ENCODE results near the gene TMEM151B. TPM values are rescaled to one million over a fixed set of nuclear protein-coding genes. Genes with fewer than 3 reads are reported as not detected.
"Not testable (repeated sequence)": the region's sequence is repeated elsewhere in the genome, so short reads cannot be mapped to it uniquely, and the experiment has no call there.

The TMEM151B gene
- total RNA-seq, 2 donors from 2014 or later: 0.21 to 0.31 TPM

DNA sequence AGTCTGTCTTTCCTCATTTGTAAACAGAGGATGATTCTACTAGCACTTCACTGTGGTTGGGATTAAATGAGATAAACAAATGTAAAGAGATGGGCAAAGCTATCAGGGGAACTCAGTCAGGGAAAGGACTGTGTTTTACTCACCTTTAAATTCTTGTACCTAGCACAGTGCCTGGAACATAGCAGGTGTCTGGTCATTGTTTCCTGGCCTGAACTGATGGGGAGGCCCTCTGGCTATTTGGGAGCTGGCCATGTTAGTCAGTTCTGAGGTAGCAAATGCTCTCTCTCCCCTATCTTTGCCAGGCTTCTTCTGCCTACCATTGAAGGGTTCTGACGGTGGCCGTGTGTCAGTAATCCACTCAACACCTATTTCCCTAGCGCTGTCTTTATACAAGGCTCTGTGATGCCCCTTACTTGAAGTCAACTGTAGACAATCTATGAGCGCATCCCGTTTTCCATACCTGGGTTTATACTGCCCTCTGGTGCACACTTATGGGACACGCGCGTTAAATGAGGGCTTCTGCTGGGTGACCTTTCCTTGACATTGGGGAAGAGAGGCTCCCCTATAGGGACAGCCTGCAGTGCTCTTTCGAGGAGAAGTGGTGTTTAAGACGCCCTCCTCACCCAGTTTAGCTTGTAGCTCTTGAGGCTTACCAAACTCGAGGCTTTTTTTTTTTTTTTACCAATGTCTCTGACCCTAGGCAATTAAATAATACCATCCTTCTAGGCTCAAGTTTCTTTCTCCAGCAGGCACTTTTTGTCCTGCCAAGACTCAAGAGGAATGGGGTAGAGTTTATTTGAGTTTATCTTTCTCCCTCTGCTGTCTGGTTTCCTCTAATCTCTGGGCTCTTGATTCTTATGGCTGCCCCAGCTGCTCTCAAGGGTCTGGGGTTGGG is 68.2 kb downstream of the TMEM151B start:
- intact Hi-C loops (cut with DNase I, micrococcal nuclease): loop anchor here in 1 of 2 donors (5.0 to 10.0 kb wide), 2 partner anchors 71 to 174 kb away; partner anchors contain the start of gene NFKBIE
- ATAC-seq: peak; percentile 92
- DNase-seq: peak in 1 of 2 donors; percentile 66

DNA sequence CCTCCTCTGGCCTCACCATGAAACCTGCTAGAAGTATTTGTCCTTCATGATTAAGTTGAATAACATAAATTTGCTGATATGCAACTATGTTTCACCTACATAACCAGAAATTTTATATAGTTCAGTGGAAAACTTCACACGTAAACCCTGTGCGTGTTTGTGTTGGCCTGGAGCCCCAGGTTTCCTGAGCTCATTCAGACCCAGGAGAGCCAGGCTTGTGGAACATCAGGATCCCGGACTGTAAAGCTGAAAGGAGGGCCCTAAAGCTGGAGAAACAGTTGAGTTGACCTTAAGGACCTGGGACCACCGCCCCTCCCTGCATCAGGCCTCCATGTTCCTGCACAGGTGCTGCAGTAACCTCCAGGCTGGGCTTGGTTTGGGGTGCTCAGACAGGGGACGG is 69.1 kb downstream of the TMEM151B start:
- intact Hi-C loops (cut with DNase I, micrococcal nuclease): loop anchor here in 1 of 2 donors (5.0 to 10.0 kb wide), 2 partner anchors 72 to 174 kb away; partner anchors contain the start of gene NFKBIE
- ATAC-seq: no peak
- no peak for DNase-seq

DNA sequence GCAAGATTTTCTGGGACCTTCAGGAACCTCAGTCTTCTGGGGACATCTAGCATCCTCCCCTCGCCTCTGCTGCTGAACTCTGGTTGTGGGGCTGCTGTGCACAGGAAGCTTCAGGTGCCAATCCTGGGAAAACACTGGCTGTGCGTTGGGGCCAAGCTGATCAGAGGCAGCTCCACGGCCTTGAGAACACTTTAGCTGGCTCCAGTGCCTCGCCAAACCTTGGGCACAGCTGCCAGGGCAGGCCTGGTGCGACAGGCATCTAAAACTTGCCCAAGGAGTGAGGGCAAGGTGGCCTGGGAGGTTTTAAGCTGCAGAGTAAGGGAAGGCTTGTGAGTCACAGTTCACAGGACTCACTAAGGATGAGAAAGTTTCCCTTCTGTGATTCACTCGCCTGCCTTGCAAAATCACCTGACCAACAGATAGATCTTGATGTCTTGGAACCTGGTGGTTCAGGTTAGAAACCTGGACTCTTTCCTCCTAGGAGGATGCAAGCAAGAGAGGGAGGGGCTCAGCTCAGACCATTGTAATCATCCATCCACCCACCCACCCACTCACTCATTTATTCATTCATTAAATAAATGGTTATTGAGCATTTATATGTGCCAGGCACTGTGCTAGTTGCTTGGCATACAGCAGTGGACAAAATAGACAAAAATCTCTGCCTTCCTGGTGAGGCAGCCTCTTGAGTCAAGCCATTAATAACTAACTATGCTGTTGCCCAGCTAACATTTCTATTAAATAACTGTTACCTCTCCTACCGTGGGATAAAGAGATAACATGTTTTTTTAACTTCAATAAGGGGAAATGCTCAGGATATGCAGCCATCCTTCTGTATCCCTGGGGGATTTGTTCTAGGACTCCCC is 69.7 kb downstream of the TMEM151B start:
- ATAC-seq: no peak
- no peak for DNase-seq
- intact Hi-C loops (cut with DNase I, micrococcal nuclease): loop anchor here in 1 of 2 donors (5.0 to 10.0 kb wide), 2 partner anchors 73 to 175 kb away; partner anchors contain the start of gene NFKBIE

DNA sequence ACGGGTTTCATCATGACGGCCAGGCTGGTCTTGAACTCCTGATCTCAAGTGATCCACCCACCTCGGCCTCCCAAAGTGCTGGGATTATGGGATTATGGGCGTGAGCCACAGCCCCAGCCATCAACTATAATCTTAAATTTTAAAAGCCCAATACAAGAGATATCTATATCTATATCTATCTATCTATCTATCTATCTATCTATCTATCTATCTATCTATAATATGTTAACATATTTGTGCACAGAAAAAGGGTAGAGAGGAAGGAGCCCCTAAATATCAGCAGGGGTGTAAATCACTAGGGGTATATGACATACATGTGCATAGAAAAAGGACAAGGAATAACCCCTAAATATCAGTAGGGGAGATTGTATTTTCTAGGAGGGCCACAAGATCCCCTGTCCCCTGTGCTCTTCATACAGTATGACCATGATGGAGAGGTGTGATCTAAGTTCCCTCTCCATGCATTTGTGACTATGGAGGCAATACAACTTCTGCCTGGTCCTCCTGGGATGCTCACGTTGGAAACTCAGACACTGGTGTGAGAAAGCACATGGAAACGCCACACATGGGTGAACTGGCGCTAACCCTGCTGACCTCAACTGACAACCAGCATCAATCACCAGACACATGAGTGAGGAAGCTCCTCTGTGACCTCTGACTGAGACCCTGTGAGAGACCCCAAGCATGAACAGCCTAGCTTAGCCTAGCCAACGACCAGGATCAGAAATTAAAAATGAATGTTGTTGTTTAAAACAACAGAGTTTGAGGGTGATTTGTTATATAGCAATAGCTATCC is 71.0 kb downstream of the TMEM151B start:
- ATAC-seq (no peak), DNase-seq (no peak)
- intact Hi-C loops (cut with DNase I, micrococcal nuclease): no loop called here

DNA sequence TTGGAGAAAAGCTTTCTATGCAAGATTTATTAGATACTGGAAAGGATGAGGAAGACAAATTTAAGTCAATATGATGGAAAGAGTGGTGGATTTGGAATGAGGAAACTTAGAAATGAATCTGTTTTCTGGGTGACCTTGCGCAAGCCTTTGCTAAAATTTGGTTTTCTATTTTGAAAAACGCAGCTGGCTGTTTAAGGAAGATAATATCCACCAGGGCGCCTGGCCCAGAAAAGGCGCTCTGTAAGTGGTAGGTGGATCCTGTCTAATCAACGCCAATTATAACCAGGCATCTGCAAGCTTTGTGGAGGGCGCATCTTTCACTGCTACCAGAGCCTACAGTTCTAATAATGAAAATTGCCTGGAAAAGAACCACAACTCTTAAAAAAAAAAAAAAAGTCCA is 71.8 kb downstream of the TMEM151B start:
- ATAC-seq: no peak

DNA sequence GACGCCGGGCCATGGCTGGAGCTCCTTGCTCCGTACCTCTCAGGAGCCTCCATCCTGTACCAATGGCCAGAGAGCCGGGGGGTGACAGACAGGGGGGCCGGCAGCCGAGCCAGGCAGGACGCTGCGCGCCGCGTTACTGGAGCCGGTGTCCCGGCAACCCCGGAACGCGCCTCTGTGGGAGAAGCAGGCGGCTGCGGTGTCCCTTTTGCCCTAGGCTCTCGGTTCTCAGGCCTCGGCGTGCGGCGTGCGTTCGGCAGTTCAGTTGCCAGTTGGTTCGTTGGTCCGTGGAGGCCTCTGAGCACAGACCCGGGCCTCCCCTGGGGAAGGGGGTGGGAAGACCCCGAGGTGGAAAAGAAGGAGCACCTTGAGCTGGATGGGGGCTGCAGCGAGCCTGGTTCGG is 72.2 kb downstream of the TMEM151B start, which contains the start of gene SPATS1:
SPATS1 (plus strand) TSS at position 162 of the 400 bp plus-strand sequence. CDS start 446 bp downstream, outside the sequence.
- intact Hi-C loops (cut with DNase I, micrococcal nuclease): no loop called here
- ATAC-seq: no peak

More for the DNA sequence above, 71.8 kb downstream of the TMEM151B start:
- intact Hi-C loops (cut with DNase I, micrococcal nuclease): no loop called here
- no peak for DNase-seq

DNA sequence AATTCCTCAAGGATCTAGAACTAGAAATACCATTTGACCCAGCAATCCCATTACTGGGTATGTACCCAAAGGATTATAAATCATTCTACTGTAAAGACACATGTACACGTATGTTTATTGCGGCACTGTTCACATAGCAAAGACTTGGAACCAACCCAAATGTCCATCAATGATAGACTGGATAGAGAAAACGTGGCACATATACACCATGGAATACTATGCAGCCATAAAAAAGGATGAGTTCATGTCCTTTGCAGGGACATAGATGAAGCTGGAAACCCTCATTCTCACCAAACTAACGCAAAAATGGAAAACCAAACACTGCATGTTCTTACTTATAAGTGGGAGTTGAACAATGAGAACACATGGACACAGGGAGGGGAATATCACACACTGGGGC is 76.6 kb downstream of the TMEM151B start:
- intact Hi-C loops (cut with DNase I, micrococcal nuclease); DNase-seq; ATAC-seq: not testable (repeated sequence)

More for the DNA sequence above, 72.2 kb downstream of the TMEM151B start, which contains the start of gene SPATS1:
- no peak for DNase-seq

DNA sequence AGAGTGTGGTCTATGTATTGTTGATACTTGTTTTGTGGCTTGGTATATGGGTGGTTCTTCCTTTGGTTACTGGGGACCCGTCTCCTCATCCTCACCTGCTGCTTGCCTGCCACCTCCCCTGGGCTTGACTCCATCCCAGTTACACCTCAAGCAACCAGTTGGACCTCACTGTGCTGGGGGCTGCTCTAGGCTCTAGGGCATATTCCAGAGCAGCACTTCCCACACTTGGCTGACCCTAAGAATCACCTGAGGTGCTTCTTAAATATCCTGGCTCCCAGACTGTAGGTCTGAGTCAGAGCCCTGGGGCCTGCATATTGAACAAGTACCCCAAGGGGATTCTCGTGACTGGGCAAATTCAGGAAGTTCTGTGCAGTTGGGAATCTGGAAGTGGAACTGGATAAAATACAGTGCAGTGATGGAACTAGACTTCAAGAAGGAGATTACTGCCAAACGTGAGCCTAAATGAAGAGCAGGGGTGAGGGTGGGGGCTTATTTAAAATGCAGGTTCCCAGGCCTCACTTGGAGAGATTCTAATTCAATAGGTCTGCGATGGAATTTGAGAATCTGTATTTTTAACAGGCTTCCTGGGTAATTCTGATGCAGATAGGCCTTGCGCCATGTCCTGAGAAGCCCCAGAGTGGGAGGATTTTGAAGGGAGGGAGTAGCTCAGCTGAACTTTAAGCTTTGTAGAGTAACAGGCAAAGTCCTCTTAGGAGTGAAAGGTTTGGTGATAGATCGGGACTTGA is 79.8 kb downstream of the TMEM151B start:
- intact Hi-C loops (cut with DNase I, micrococcal nuclease): no loop called here
- ATAC-seq (peak; percentile 33), DNase-seq (no peak)

DNA sequence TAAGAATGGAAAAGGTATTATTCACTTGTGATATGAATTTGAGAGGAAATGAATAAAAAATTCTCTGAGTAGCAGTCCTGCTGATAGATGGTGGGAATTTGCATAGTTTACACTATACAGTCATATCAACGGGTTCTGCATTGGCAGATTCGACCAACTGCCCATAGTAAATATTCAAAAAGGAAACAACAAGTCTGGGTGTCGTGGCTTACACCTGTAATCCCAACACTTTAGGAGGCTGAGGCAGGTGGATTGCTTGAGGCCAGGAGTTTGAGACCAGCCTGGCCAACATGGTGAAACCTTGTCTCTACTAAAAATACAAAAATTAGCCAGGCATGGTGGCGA is 80.4 kb downstream of the TMEM151B start:
- intact Hi-C loops (cut with DNase I, micrococcal nuclease); ATAC-seq; DNase-seq: not testable (repeated sequence)

DNA sequence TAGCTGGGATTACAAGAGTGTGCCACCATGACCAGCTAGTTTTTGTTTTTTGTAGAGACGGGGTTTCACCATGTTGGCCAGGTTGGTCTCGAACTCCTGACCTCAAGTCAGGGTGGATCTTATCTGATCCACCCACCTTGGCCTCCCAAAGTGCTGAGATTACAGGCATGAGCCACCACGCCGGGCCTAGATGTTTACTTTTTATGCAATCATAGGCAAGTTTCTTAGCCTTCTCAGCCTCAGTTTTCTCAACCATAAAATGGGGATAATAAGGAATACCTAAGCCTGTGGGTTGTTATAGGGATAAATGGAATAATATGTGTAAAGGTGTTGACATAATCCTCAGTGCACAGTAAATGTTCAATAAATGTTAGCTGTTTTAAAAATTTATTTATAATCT is 82.0 kb downstream of the TMEM151B start:
- ATAC-seq (no peak), DNase-seq (no peak)
- intact Hi-C loops (cut with DNase I, micrococcal nuclease): no loop called here

DNA sequence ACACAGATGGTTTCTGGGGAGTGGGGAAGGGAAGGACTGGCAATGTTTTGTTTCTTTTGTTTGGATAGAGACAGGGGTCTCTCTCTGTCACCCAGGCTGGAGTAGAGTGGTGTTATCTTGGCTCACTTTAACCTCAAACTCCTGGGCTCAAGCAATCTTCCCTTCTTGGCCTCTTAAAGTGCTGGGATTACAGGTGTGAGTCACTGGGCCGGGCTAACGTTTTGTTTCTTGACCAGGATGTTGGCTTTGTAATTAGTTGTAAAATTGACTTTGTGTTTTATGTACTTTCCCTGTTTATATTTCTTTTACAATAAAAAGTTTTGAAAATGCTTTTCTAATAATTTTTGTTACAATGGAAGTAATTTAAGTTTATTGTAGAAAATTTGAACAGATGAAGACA is 83.1 kb downstream of the TMEM151B start:
- ATAC-seq (peak; percentile 87), DNase-seq (peak in 1 of 2 donors; percentile 32)
- intact Hi-C loops (cut with DNase I, micrococcal nuclease): no loop called here

DNA sequence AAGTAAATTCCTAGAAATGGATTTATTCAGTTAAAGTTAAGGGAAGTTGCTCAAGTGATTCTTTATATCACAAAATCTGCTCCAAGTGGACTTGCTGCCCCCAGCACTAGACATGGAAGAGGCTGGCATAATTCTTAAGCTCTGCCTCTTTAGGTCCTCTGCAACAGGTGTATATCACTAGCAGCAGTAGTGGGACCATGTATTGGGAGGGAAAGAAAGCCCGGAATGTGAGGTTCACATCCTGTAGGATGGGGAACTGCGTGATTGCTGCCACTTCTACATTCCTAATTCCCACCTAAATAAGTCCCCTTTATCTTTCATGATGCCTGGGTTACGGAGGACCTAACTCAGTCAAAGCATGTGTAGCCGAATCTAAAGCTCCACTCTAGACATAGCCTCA is 85.4 kb downstream of the TMEM151B start:
- no peak for ATAC-seq
- intact Hi-C loops (cut with DNase I, micrococcal nuclease): no loop called here
- no peak for DNase-seq

DNA sequence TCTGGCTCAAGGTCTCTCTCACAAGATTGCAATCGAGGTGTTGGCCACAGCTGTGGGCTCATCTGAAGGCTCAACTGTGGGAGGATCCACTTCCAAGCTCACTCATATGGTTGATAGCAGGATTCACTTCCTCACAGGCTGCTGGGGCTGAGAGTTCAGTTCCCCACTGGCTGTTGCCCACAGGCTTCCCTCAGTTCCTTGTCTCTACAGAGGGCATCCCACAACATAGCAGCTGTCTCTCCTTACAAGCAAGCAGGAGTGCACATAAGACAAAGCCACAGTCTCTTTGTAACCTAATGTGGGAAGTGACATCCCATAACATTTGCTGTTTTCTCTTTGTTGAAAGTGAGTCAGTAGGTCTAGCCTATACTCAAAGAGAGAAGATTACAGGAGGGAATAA is 86.2 kb downstream of the TMEM151B start:
- intact Hi-C loops (cut with DNase I, micrococcal nuclease): no loop called here
- ATAC-seq: no peak
- DNase-seq: no peak

Other genes starting within 250 kb of the TMEM151B start
- gene MRPL14, start 143.0 kb upstream of the TMEM151B start, total RNA-seq: 10 to 100 TPM; 47.5 to 63.1 TPM
- gene TMEM63B, start 142.9 kb upstream of the TMEM151B start, total RNA-seq: 100 to 1,000 TPM in 1 of 2 donors, 10 to 100 TPM in 1; 99.7 to 102 TPM
- 1 to 10 TPM in 1 of 2 donors, under 1 TPM in 1; 0.70 to 3.0 TPM for gene CAPN11, start 111.6 kb upstream of the TMEM151B start, total RNA-seq
- not detected for gene MYMX, start 53.5 kb upstream of the TMEM151B start, total RNA-seq
- 10 to 100 TPM; 13.0 to 22.8 TPM for gene SLC29A1, start 46.9 kb upstream of the TMEM151B start, total RNA-seq
- gene HSP90AB1, start 23.3 kb upstream of the TMEM151B start, total RNA-seq: 100 to 1,000 TPM; 278 to 329 TPM
- gene SLC35B2, start 12.9 kb upstream of the TMEM151B start, total RNA-seq: 10 to 100 TPM; 34.9 to 43.5 TPM
- gene NFKBIE, start 4.9 kb upstream of the TMEM151B start, total RNA-seq: 10 to 100 TPM in 1 of 2 donors, 1 to 10 TPM in 1; 9.6 to 15.3 TPM
- gene AARS2, start 42.9 kb downstream of the TMEM151B start, total RNA-seq: 10 to 100 TPM in 1 of 2 donors, 1 to 10 TPM in 1; 8.6 to 12.0 TPM
- gene SPATS1, start 72.2 kb downstream of the TMEM151B start, total RNA-seq: not detected
- gene CDC5L, start 117.3 kb downstream of the TMEM151B start, total RNA-seq: 10 to 100 TPM; 15.7 to 16.4 TPM

Measured in left colon (tissue), 2 donors.